ENCODE results near the gene POTEB3. TPM values are rescaled to one million over a fixed set of nuclear protein-coding genes. Genes with fewer than 3 reads are reported as not detected.
"Not testable (repeated sequence)": the region's sequence is repeated elsewhere in the genome, so short reads cannot be mapped to it uniquely, and the experiment has no call there.

Gene POTEB3
- not detected in 2 replicates for total RNA-seq
- not detected in 2 replicates for polyA plus RNA-seq
- polyA plus RNA-seq (2012), result not detected in 2 replicates
- not detected in 2 replicates for polyA minus RNA-seq (ENCODE audit: low replicate concordance)

DNA sequence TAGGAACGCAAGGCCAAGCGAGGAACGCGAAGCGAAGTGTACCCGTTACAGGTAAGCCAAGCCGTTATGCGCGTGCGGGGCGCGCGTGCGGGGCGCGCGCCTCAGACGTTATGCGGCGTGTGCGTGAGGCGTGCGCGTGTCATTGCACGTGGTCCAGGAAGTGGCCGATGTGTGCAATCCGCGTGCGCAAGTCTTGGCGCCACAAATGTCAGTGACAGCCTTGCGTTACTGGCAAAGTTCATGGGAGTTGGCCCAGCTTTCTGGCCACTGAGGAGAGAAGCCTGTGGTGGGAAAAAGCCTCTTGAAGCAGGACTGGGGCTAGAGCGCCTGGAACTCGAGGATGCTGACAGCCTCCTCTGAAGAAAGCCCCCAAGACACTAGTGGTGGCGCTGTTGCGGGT is at the start of gene POTEB3:
Gene POTEB3, minus strand, starts transcription at position 101 of the 400 bp plus-strand sequence. CDS start 488 bp downstream, outside the sequence.
- DNase-seq (ENCODE audit: low read depth in 2 of 2); H3K4me3 ChIP-seq (replicated peaks in 1 of 4; ENCODE audit: control extremely low read depth in 1 of 4, insufficient read depth in 1 of 4, low read depth in 3 of 4, low read length in 4 of 4): not testable (repeated sequence)

GRCh38 chr15:21453683-21454082 is 13.4 kb upstream of the POTEB3 start:
- H3K79me2 ChIP-seq (ENCODE audit: control insufficient read depth, insufficient read depth, low read length); H2AFZ ChIP-seq (ENCODE audit: low read length); H4K20me1 ChIP-seq (ENCODE audit: control insufficient read depth, extremely low read depth, insufficient read depth, low read length); H3K9me3 ChIP-seq (ENCODE audit: control insufficient read depth, insufficient read depth, low read depth, low read length); H3K4me1 ChIP-seq (ENCODE audit: control insufficient read depth, extremely low read depth, insufficient read depth, low read length); H3K27me3 ChIP-seq (ENCODE audit: control insufficient read depth, insufficient read depth, low read length); H3K27ac ChIP-seq (ENCODE audit: insufficient read depth, low read length); DNase-seq (ENCODE audit: low read depth in 2 of 2); H3K36me3 ChIP-seq (ENCODE audit: control insufficient read depth, insufficient read depth, low read length); H3K9ac ChIP-seq (ENCODE audit: insufficient read depth, low read length); H3K4me3 ChIP-seq (replicated peaks in 1 of 4; ENCODE audit: control extremely low read depth in 1 of 4, insufficient read depth in 1 of 4, low read depth in 3 of 4, low read length in 4 of 4); H3K4me2 ChIP-seq (ENCODE audit: extremely low read depth, insufficient read depth, low read length): not testable (repeated sequence)

More for the DNA sequence above, at the start of gene POTEB3:
- not testable (repeated sequence) for H3K9me3 ChIP-seq (ENCODE audit: control insufficient read depth, insufficient read depth, low read depth, low read length); H2AFZ ChIP-seq (ENCODE audit: low read length); H3K79me2 ChIP-seq (ENCODE audit: control insufficient read depth, insufficient read depth, low read length); H4K20me1 ChIP-seq (ENCODE audit: control insufficient read depth, extremely low read depth, insufficient read depth, low read length); H3K9ac ChIP-seq (ENCODE audit: insufficient read depth, low read length); H3K27ac ChIP-seq (ENCODE audit: insufficient read depth, low read length); H3K27me3 ChIP-seq (ENCODE audit: control insufficient read depth, insufficient read depth, low read length); H3K36me3 ChIP-seq (ENCODE audit: control insufficient read depth, insufficient read depth, low read length); H3K4me2 ChIP-seq (ENCODE audit: extremely low read depth, insufficient read depth, low read length); H3K4me1 ChIP-seq (ENCODE audit: control insufficient read depth, extremely low read depth, insufficient read depth, low read length)

- not testable (repeated sequence) for H3K27ac ChIP-seq (ENCODE audit: insufficient read depth, low read length); H3K9me3 ChIP-seq (ENCODE audit: control insufficient read depth, insufficient read depth, low read depth, low read length); H3K4me1 ChIP-seq (ENCODE audit: control insufficient read depth, extremely low read depth, insufficient read depth, low read length); H3K36me3 ChIP-seq (ENCODE audit: control insufficient read depth, insufficient read depth, low read length); H3K4me3 ChIP-seq (replicated peaks in 1 of 4; ENCODE audit: control extremely low read depth in 1 of 4, insufficient read depth in 1 of 4, low read depth in 3 of 4, low read length in 4 of 4); H4K20me1 ChIP-seq (ENCODE audit: control insufficient read depth, extremely low read depth, insufficient read depth, low read length); H2AFZ ChIP-seq (ENCODE audit: low read length); H3K4me2 ChIP-seq (ENCODE audit: extremely low read depth, insufficient read depth, low read length); DNase-seq (ENCODE audit: low read depth in 2 of 2); H3K79me2 ChIP-seq (ENCODE audit: control insufficient read depth, insufficient read depth, low read length); H3K27me3 ChIP-seq (ENCODE audit: control insufficient read depth, insufficient read depth, low read length); H3K9ac ChIP-seq (ENCODE audit: insufficient read depth, low read length)
Measured at GRCh38 chr15:21451920-21452563, 11.7 kb upstream of the POTEB3 start.

GRCh38 chr15:21451487-21451886 is 11.2 kb upstream of the POTEB3 start:
- H3K27ac ChIP-seq (ENCODE audit: insufficient read depth, low read length); H3K79me2 ChIP-seq (ENCODE audit: control insufficient read depth, insufficient read depth, low read length); H3K4me3 ChIP-seq (replicated peaks in 1 of 4; ENCODE audit: control extremely low read depth in 1 of 4, insufficient read depth in 1 of 4, low read depth in 3 of 4, low read length in 4 of 4); H3K27me3 ChIP-seq (ENCODE audit: control insufficient read depth, insufficient read depth, low read length); H3K9me3 ChIP-seq (ENCODE audit: control insufficient read depth, insufficient read depth, low read depth, low read length); H3K4me1 ChIP-seq (ENCODE audit: control insufficient read depth, extremely low read depth, insufficient read depth, low read length); H2AFZ ChIP-seq (ENCODE audit: low read length); DNase-seq (ENCODE audit: low read depth in 2 of 2); H3K4me2 ChIP-seq (ENCODE audit: extremely low read depth, insufficient read depth, low read length); H3K9ac ChIP-seq (ENCODE audit: insufficient read depth, low read length); H3K36me3 ChIP-seq (ENCODE audit: control insufficient read depth, insufficient read depth, low read length); H4K20me1 ChIP-seq (ENCODE audit: control insufficient read depth, extremely low read depth, insufficient read depth, low read length): not testable (repeated sequence)

- H4K20me1 ChIP-seq (ENCODE audit: control insufficient read depth, extremely low read depth, insufficient read depth, low read length); H3K27me3 ChIP-seq (ENCODE audit: control insufficient read depth, insufficient read depth, low read length); H3K4me3 ChIP-seq (replicated peaks in 1 of 4; ENCODE audit: control extremely low read depth in 1 of 4, insufficient read depth in 1 of 4, low read depth in 3 of 4, low read length in 4 of 4); DNase-seq (ENCODE audit: low read depth in 2 of 2); H3K9me3 ChIP-seq (ENCODE audit: control insufficient read depth, insufficient read depth, low read depth, low read length); H3K4me2 ChIP-seq (ENCODE audit: extremely low read depth, insufficient read depth, low read length); H3K27ac ChIP-seq (ENCODE audit: insufficient read depth, low read length); H3K36me3 ChIP-seq (ENCODE audit: control insufficient read depth, insufficient read depth, low read length); H2AFZ ChIP-seq (ENCODE audit: low read length); H3K79me2 ChIP-seq (ENCODE audit: control insufficient read depth, insufficient read depth, low read length); H3K4me1 ChIP-seq (ENCODE audit: control insufficient read depth, extremely low read depth, insufficient read depth, low read length); H3K9ac ChIP-seq (ENCODE audit: insufficient read depth, low read length): not testable (repeated sequence)
Measured at GRCh38 chr15:21407366-21407765, 32.9 kb downstream of the POTEB3 start.

DNA sequence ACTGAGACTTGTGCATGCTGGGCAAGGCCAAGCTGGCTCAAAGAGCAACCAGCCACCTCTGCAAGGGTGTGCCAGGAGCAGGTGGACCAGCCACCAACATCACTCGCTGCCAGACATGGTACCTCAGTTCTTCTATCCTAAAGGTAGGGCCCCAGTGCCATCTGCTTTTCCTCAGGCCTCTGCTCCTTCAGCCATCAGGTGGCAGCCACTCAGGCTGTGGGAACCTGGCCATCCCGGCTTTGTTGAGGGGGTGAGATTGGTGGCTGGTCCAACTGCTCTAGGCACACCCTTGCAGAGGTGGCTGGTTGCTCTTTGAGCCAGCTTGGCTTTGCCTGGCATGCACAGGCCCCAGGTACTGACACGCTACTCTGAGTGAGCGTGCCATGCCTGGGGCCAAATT is 38.8 kb downstream of the POTEB3 start:
- not testable (repeated sequence) for H2AFZ ChIP-seq (ENCODE audit: low read length); H4K20me1 ChIP-seq (ENCODE audit: control insufficient read depth, extremely low read depth, insufficient read depth, low read length); DNase-seq (ENCODE audit: low read depth in 2 of 2); H3K9ac ChIP-seq (ENCODE audit: insufficient read depth, low read length); H3K79me2 ChIP-seq (ENCODE audit: control insufficient read depth, insufficient read depth, low read length); H3K4me1 ChIP-seq (ENCODE audit: control insufficient read depth, extremely low read depth, insufficient read depth, low read length); H3K4me2 ChIP-seq (ENCODE audit: extremely low read depth, insufficient read depth, low read length); H3K4me3 ChIP-seq (replicated peaks in 1 of 4; ENCODE audit: control extremely low read depth in 1 of 4, insufficient read depth in 1 of 4, low read depth in 3 of 4, low read length in 4 of 4); H3K9me3 ChIP-seq (ENCODE audit: control insufficient read depth, insufficient read depth, low read depth, low read length); H3K36me3 ChIP-seq (ENCODE audit: control insufficient read depth, insufficient read depth, low read length); H3K27me3 ChIP-seq (ENCODE audit: control insufficient read depth, insufficient read depth, low read length); H3K27ac ChIP-seq (ENCODE audit: insufficient read depth, low read length)

GRCh38 chr15:21399111-21399510 is 41.2 kb downstream of the POTEB3 start:
- H3K27ac ChIP-seq (ENCODE audit: insufficient read depth, low read length); H4K20me1 ChIP-seq (ENCODE audit: control insufficient read depth, extremely low read depth, insufficient read depth, low read length); H3K4me1 ChIP-seq (ENCODE audit: control insufficient read depth, extremely low read depth, insufficient read depth, low read length); H3K9ac ChIP-seq (ENCODE audit: insufficient read depth, low read length); H3K79me2 ChIP-seq (ENCODE audit: control insufficient read depth, insufficient read depth, low read length); DNase-seq (ENCODE audit: low read depth in 2 of 2); H3K36me3 ChIP-seq (ENCODE audit: control insufficient read depth, insufficient read depth, low read length); H3K4me3 ChIP-seq (replicated peaks in 1 of 4; ENCODE audit: control extremely low read depth in 1 of 4, insufficient read depth in 1 of 4, low read depth in 3 of 4, low read length in 4 of 4); H3K4me2 ChIP-seq (ENCODE audit: extremely low read depth, insufficient read depth, low read length); H3K27me3 ChIP-seq (ENCODE audit: control insufficient read depth, insufficient read depth, low read length); H2AFZ ChIP-seq (ENCODE audit: low read length); H3K9me3 ChIP-seq (ENCODE audit: control insufficient read depth, insufficient read depth, low read depth, low read length): not testable (repeated sequence)
